MCF 10A (cell line): ENCODE results near the gene MAN2A2. TPM values are rescaled to one million over a fixed set of nuclear protein-coding genes. Genes with fewer than 3 reads are reported as not detected.

ENCODE experiments used
- BruUV-seq: library from RNA; stranded (reverse); fragments of 400-500 nt; replicated peaks from 2 replicates; lab custom pipeline; 2021; lab: Mats Ljungman, UMichigan
- CTCF ChIA-PET: fragments of 300-600 bp; sonication (Branson Sonifier 250); formaldehyde crosslinking; extraction: SDS; loops from one replicate; lab custom pipeline; 2021; ENCODE audit warnings: antibody characterized with exemption, inconsistent platforms; lab: Yijun Ruan, JAX
- POLR2A ChIA-PET: fragments of 300-600, 350-650 bp; sonication (Branson Sonifier 250); formaldehyde crosslinking; extraction: SDS; loops from one replicate; lab custom pipeline; 2020; ENCODE audit warnings: antibody characterized with exemption, inconsistent platforms; lab: Yijun Ruan, JAX
- DNase-seq: peaks from one replicate; pipeline ENCODE4 v3.0.0-alpha.2; 2018; ENCODE audit not compliant: unreplicated experiment
- H3K27ac Mint-ChIP-seq: one replicate; pipeline ENCODE4 v1.8.0; 2022; ENCODE audit warnings: mild to moderate bottlenecking, low read depth, mixed read lengths; ENCODE audit not compliant: unreplicated experiment
- H3K27me3 Mint-ChIP-seq: one replicate; pipeline ENCODE4 v1.8.0; 2022; ENCODE audit warnings: mixed read lengths; ENCODE audit not compliant: insufficient read depth, unreplicated experiment
- H3K36me3 Mint-ChIP-seq: one replicate; pipeline ENCODE4 v1.8.0; 2022; ENCODE audit warnings: mild to moderate bottlenecking, moderate library complexity, mixed read lengths; ENCODE audit not compliant: insufficient read depth, unreplicated experiment
- H3K4me1 Mint-ChIP-seq: one replicate; pipeline ENCODE4 v1.8.0; 2022; ENCODE audit warnings: mixed read lengths; ENCODE audit not compliant: insufficient read depth, unreplicated experiment
- H3K4me3 Mint-ChIP-seq: one replicate; pipeline ENCODE4 v1.8.0; 2022; ENCODE audit warnings: mild to moderate bottlenecking, moderate library complexity, mixed read lengths; ENCODE audit not compliant: unreplicated experiment
- H3K9me3 Mint-ChIP-seq: one replicate; pipeline ENCODE4 v1.8.0; 2022; ENCODE audit warnings: mixed read lengths; ENCODE audit not compliant: unreplicated experiment
- intact Hi-C: fragments of 100-400 bp; cut with micrococcal nuclease; formaldehyde crosslinking; loops from 2 replicates; pipeline ENCODE4 v1.14.1; 2022
- total RNA-seq: library from RNA; stranded (reverse); gene quantifications from 2 replicates; pipeline ENCODE4 v1.2.3, GENCODE V29; 2022
- TF ChIP-seq, protein P1 (sequence below): fragments of 200-600 bp; IDR thresholded peaks from one replicate; pipeline ENCODE4 v1.8.0; 2022; ENCODE audit warnings: antibody characterized with exemption, mild to moderate bottlenecking; ENCODE audit not compliant: unreplicated experiment

The MAN2A2 gene
- total RNA-seq, 1 experiment from 2014 or later = 42.4 TPM

DNA sequence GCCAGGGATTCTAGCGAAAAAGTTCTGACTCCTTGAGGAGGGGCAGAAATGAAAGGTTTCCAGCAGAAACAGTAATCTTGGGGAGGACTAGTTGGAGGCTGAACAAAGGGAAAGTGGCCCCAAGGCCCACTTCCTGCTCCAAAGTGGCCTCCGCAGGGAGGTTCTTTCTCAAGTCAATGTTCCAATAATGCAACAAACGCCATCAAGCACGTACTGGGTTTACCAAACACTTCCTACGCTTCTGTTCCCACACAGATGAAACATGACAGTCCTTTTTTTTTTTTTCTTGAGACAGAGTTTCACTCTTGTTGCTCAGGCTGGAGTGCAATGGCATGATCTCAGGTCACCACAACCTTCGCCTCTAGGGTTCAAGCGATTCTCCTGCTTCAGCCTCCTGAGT is 42.0 kb downstream of the MAN2A2 start:
- intact Hi-C loops = no loop called here
- TF ChIP-seq, protein P1, sequence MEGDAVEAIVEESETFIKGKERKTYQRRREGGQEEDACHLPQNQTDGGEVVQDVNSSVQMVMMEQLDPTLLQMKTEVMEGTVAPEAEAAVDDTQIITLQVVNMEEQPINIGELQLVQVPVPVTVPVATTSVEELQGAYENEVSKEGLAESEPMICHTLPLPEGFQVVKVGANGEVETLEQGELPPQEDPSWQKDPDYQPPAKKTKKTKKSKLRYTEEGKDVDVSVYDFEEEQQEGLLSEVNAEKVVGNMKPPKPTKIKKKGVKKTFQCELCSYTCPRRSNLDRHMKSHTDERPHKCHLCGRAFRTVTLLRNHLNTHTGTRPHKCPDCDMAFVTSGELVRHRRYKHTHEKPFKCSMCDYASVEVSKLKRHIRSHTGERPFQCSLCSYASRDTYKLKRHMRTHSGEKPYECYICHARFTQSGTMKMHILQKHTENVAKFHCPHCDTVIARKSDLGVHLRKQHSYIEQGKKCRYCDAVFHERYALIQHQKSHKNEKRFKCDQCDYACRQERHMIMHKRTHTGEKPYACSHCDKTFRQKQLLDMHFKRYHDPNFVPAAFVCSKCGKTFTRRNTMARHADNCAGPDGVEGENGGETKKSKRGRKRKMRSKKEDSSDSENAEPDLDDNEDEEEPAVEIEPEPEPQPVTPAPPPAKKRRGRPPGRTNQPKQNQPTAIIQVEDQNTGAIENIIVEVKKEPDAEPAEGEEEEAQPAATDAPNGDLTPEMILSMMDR = no peak
- ChIA-PET CTCF (interaction anchor here (0.8 to 11.8 kb wide), 3 partner anchors 11 to 303 kb away, joined by 3 to 108 read pairs (median 23); partner anchors contain the start of genes HDDC3 and UNC45A), POLR2A (interaction anchor here (1.2 to 2.0 kb wide), 2 partner anchors 10 to 13 kb away, joined by 4 to 9 read pairs; partner anchors contain the start of genes HDDC3 and UNC45A)
- Mint-ChIP-seq H3K27ac (no peak overlapping the region), H3K27me3 (no peaks in the 10 kb centered on the region), H3K4me1 (no peaks in the 10 kb centered on the region), H3K9me3 (no peaks in the 10 kb centered on the region), H3K36me3 (peaks cover 89% of the 10 kb centered on the region), H3K4me3 (no peak overlapping the region)
- no TSS peak for BruUV-seq
- no peak for DNase-seq

DNA sequence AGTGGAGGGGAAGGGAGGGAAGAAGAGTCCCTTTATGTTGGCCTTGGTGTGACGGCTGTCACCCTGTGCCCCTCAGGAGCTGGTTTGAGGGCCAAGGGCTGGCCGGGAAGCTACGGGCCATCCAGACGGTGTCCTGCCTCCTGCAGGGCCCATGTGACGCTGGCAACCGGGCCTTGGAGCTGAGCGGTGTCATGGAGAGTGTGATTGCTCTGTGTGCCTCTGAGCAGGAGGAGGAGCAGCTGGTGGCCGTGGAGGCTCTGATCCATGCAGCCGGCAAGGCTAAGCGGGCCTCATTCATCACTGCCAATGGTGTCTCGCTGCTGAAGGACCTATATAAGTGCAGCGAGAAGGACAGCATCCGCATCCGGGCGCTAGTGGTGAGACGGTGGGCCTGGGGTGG is 43.4 kb downstream of the MAN2A2 start:
- Mint-ChIP-seq H3K27ac (no peak overlapping the region), H3K36me3 (peaks cover 90% of the 10 kb centered on the region), H3K27me3 (no peaks in the 10 kb centered on the region), H3K4me3 (no peak overlapping the region), H3K4me1 (no peaks in the 10 kb centered on the region), H3K9me3 (no peaks in the 10 kb centered on the region)
- DNase-seq = no peak
- POLR2A ChIA-PET = interaction anchor here (0.6 to 1.6 kb wide), 4 partner anchors 11 to 39 kb away, joined by 3 to 5 read pairs (median 4); partner anchors contain the start of gene UNC45A
- CTCF ChIA-PET = interaction anchor here (0.5 to 11.8 kb wide), 5 partner anchors 10 to 1828 kb away, joined by 3 to 108 read pairs (median 10); partner anchors contain the start of genes HDDC3 and UNC45A
- TF ChIP-seq, protein P1 = no peak
- intact Hi-C loops = no loop called here
- no TSS peak for BruUV-seq

DNA sequence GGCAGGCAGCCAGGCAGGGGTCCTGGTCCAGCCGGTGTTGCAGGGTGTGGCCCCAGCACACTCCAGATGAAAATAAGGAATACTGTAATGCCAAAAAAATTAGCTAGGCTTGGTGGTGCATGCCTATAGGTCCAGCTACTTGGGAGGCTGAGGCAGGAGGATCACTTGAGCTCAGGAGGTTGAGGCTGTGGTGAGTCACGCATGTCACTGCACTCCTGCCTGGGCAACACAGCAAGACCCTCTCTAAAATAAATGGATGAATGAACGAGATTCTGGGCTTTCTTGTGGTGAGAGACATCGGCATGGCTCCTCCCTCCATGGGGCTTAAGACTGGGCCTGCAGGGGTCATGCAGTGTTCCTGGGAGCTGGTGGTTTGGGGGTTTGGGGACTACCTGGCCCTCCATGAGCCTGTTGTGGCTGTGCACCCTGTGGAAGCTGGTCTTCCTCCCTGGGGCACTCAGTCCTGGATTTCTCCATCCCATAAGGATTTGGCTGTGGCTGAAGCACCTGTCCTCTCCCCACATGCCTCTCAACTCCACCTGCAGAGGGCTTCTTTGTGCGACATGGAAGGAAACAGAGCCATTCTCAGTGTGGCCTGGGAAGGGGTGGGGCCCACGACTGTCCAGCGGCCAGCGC is 44.0 kb downstream of the MAN2A2 start:
- intact Hi-C loops = no loop called here
- POLR2A ChIA-PET = interaction anchor here (0.6 to 1.6 kb wide), 4 partner anchors 11 to 39 kb away, joined by 3 to 5 read pairs (median 4); partner anchors contain the start of gene UNC45A
- no TSS peak for BruUV-seq
- H3K36me3 Mint-ChIP-seq = peaks cover 93% of the 10 kb centered on the region
- no peak for DNase-seq
- TF ChIP-seq, protein P1 = no peak
- H3K4me3 Mint-ChIP-seq = no peak overlapping the region
- no peak overlapping the region for H3K27ac Mint-ChIP-seq
- H3K9me3 Mint-ChIP-seq = no peaks in the 10 kb centered on the region
- H3K27me3 Mint-ChIP-seq = no peaks in the 10 kb centered on the region
- H3K4me1 Mint-ChIP-seq = no peaks in the 10 kb centered on the region
- CTCF ChIA-PET = interaction anchor here (0.5 to 11.8 kb wide), 7 partner anchors 10 to 1828 kb away, joined by 3 to 108 read pairs (median 5); partner anchors contain the start of genes HDDC3, UNC45A and VPS33B
